PC-3 (cell line): ENCODE results near the gene PRAMEF4. TPM values are rescaled to one million over a fixed set of nuclear protein-coding genes. Genes with fewer than 3 reads are reported as not detected.
"Not testable (repeated sequence)": the region's sequence is repeated elsewhere in the genome, so short reads cannot be mapped to it uniquely, and the experiment has no call there.

Source experiments
- ATAC-seq: fragments of 200-7000 bp; cut with Tn5 transposase; 2 replicates; pipeline ENCODE4 v1.9.1; 2020; ENCODE audit warnings: mild to moderate bottlenecking, moderate library complexity
- Bru-seq: library from RNA; stranded (reverse); fragments of 400-500 nt; gene quantifications from one replicate; lab custom pipeline; 2021; lab: Mats Ljungman, UMichigan
- BruChase-seq, 2 experiments: library from RNA; stranded (reverse); fragments of 400-500 nt; gene quantifications; one replicate each; lab custom pipeline; 2021; lab: Mats Ljungman, UMichigan
- BruUV-seq: library from RNA; stranded (reverse); fragments of 400-500 nt; replicated peaks from 2 replicates; lab custom pipeline; 2021; lab: Mats Ljungman, UMichigan
- CTCF ChIA-PET: fragments of 300-600 bp; sonication (Branson Sonifier 250); formaldehyde crosslinking; loops from one replicate; lab custom pipeline; 2022; ENCODE audit warnings: antibody characterized with exemption; lab: Charles Lee
- POLR2A ChIA-PET: fragments of 300-600 bp; sonication (Branson Sonifier 250); formaldehyde crosslinking; loops from one replicate; lab custom pipeline; 2022; ENCODE audit warnings: antibody characterized with exemption; ENCODE audit not compliant: unreplicated experiment; lab: Charles Lee
- DNase-seq: peaks from one replicate; pipeline ENCODE4 v3.0.0-alpha.2; 2015
- H2AFZ ChIP-seq: fragments of 300-600 bp; sonication (generic); 2 replicates; pipeline ENCODE4 v1.6.0; 2016; ENCODE audit warnings: antibody characterized with exemption, low read length
- H3F3A ChIP-seq: fragments of 300-600 bp; sonication (generic); one replicate; pipeline ENCODE4 v1.6.0; 2017; ENCODE audit warnings: antibody characterized with exemption, low read length, control low read depth, mild to moderate bottlenecking; ENCODE audit not compliant: unreplicated experiment
- H3K27ac ChIP-seq: fragments of 300-600 bp; sonication (generic); 2 replicates; pipeline ENCODE4 v1.5.1; 2016; ENCODE audit warnings: mild to moderate bottlenecking, low read length
- H3K27me3 ChIP-seq: fragments of 300-600 bp; sonication (generic); 2 replicates; pipeline ENCODE4 v1.6.1; 2016; ENCODE audit warnings: low read length, mixed read lengths
- H3K36me3 ChIP-seq: fragments of 300-600 bp; sonication (generic); 2 replicates; pipeline ENCODE4 v1.6.1; 2016; ENCODE audit warnings: low read depth, mixed run types, low read length, mixed read lengths
- H3K4me1 ChIP-seq: fragments of 300-600 bp; sonication (generic); 2 replicates; pipeline ENCODE4 v1.5.1; 2016; ENCODE audit warnings: low read length; ENCODE audit not compliant: insufficient read depth
- H3K4me2 ChIP-seq: fragments of 300-600 bp; sonication (generic); 2 replicates; pipeline ENCODE4 v1.6.0; 2016; ENCODE audit warnings: low read length
- H3K4me3 ChIP-seq: fragments of 300-600 bp; sonication (generic); 2 replicates; pipeline ENCODE4 v1.5.1; 2016; ENCODE audit warnings: mild to moderate bottlenecking, low read length, mixed read lengths
- H3K79me2 ChIP-seq: fragments of 300-600 bp; sonication (generic); 2 replicates; pipeline ENCODE4 v1.6.1; 2017; ENCODE audit warnings: low read length, mixed read lengths
- H3K9ac ChIP-seq: fragments of 300-600 bp; sonication (generic); 2 replicates; pipeline ENCODE4 v1.6.0; 2016; ENCODE audit warnings: mild to moderate bottlenecking, low read length
- H3K9me2 ChIP-seq: fragments of 300-600 bp; sonication (generic); replicated peaks from 2 replicates; pipeline ENCODE4 v1.6.1; 2016; ENCODE audit warnings: mixed run types, low read length, mixed read lengths
- H3K9me3 ChIP-seq: fragments of 300-600 bp; sonication (generic); 2 replicates; pipeline ENCODE4 v1.6.1; 2016; ENCODE audit warnings: low read length, mixed read lengths
- H4K20me1 ChIP-seq: fragments of 300-600 bp; sonication (generic); 2 replicates; pipeline ENCODE4 v1.6.1; 2016; ENCODE audit warnings: low read length, mixed read lengths
- intact Hi-C: fragments of 100-400 bp; cut with micrococcal nuclease; formaldehyde crosslinking; loops from 2 replicates; pipeline ENCODE4 v1.9.0; 2023
- long read RNA-seq: library from polyadenylated mRNA; unstranded; transcript quantifications from one replicate; pipeline ENCODE4 v2.0.0, GENCODE V29; 2021; ENCODE audit not compliant: unreplicated experiment
- total RNA-seq: library from RNA; depleted of rRNA; stranded (reverse); fragments of >200 nt; gene quantifications from 2 replicates; pipeline ENCODE4 v1.2.3, GENCODE V29; 2014; rRNA removed

PRAMEF4 gene
- total RNA-seq, result not detected in 2 replicates
- Bru-seq, nascent RNA, result not detected
- BruChase-seq, experiment 1, labeled RNA remaining after a 6-hour chase, result not detected
- not detected for BruChase-seq, experiment 2, labeled RNA remaining after a 2-hour chase
- long read RNA-seq, result 0 reads

- H4K20me1 ChIP-seq, POLR2A ChIA-PET, intact Hi-C loops, H3K9ac ChIP-seq, H3K4me3 ChIP-seq, H2AFZ ChIP-seq, H3K9me3 ChIP-seq, H3K4me1 ChIP-seq, DNase-seq, BruUV-seq, H3K36me3 ChIP-seq, H3K4me2 ChIP-seq, H3K79me2 ChIP-seq, CTCF ChIA-PET, H3K27me3 ChIP-seq, H3F3A ChIP-seq, ATAC-seq, H3K27ac ChIP-seq, H3K9me2 ChIP-seq: not testable (repeated sequence)
Measured at GRCh38 chr1:12886101-12886500, at the start of gene PRAMEF4. TSS of gene PRAMEF4 (minus strand) at chr1:12886201. CDS start at chr1:12883394, 2,807 bp downstream.

GRCh38 chr1:12924368-12924767 is 38.4 kb upstream of the PRAMEF4 start:
- ATAC-seq, result peak; percentile 59; the same call in 1 of the 2 replicates
- BruUV-seq, H3K9ac ChIP-seq, H4K20me1 ChIP-seq, intact Hi-C loops, H3K4me3 ChIP-seq, POLR2A ChIA-PET, H3K9me3 ChIP-seq, H2AFZ ChIP-seq, H3F3A ChIP-seq, H3K36me3 ChIP-seq, CTCF ChIA-PET, H3K79me2 ChIP-seq, H3K9me2 ChIP-seq, DNase-seq, H3K4me1 ChIP-seq, H3K4me2 ChIP-seq, H3K27me3 ChIP-seq, H3K27ac ChIP-seq: not testable (repeated sequence)

- DNase-seq, result peak; percentile 2
- ATAC-seq, CTCF ChIA-PET: not testable (repeated sequence)
Measured at GRCh38 chr1:12921749-12922148, 35.7 kb upstream of the PRAMEF4 start.

GRCh38 chr1:12916310-12916709 is 30.3 kb upstream of the PRAMEF4 start, which contains the start of gene PRAMEF7:
TSS of gene PRAMEF7 (plus strand) at chr1:12916610. CDS start at chr1:12917693, 1,083 bp downstream.
- not testable (repeated sequence) for BruUV-seq, DNase-seq, H3K9ac ChIP-seq

More at GRCh38 chr1:12921749-12922148, 35.7 kb upstream of the PRAMEF4 start:
- H3K4me1 ChIP-seq, intact Hi-C loops, H2AFZ ChIP-seq, H3K9ac ChIP-seq, H3K9me3 ChIP-seq, H3K4me2 ChIP-seq, BruUV-seq, H4K20me1 ChIP-seq, H3K4me3 ChIP-seq, H3K36me3 ChIP-seq, H3K79me2 ChIP-seq, H3K27me3 ChIP-seq, POLR2A ChIA-PET, H3F3A ChIP-seq, H3K27ac ChIP-seq, H3K9me2 ChIP-seq: not testable (repeated sequence)

GRCh38 chr1:12903793-12904572 is 18.0 kb upstream of the PRAMEF4 start:
- H3K27ac ChIP-seq, result not testable (repeated sequence)

More at GRCh38 chr1:12916310-12916709, 30.3 kb upstream of the PRAMEF4 start, which contains the start of gene PRAMEF7:
- H3K4me2 ChIP-seq, CTCF ChIA-PET, POLR2A ChIA-PET, H4K20me1 ChIP-seq, H3K27ac ChIP-seq, H3K36me3 ChIP-seq, H3K4me3 ChIP-seq, H3K9me3 ChIP-seq, H3F3A ChIP-seq, H3K79me2 ChIP-seq, intact Hi-C loops, H3K9me2 ChIP-seq, H3K4me1 ChIP-seq, H2AFZ ChIP-seq, ATAC-seq, H3K27me3 ChIP-seq: not testable (repeated sequence)

GRCh38 chr1:12899186-12899585 is 13.2 kb upstream of the PRAMEF4 start:
- H3K9me3 ChIP-seq, BruUV-seq, ATAC-seq, DNase-seq, H4K20me1 ChIP-seq, H3K79me2 ChIP-seq, intact Hi-C loops, H3K9ac ChIP-seq, H3K4me3 ChIP-seq, H3K4me2 ChIP-seq, H3K36me3 ChIP-seq, H3K27me3 ChIP-seq, H2AFZ ChIP-seq, H3K27ac ChIP-seq, H3K9me2 ChIP-seq, H3F3A ChIP-seq, CTCF ChIA-PET, H3K4me1 ChIP-seq, POLR2A ChIA-PET: not testable (repeated sequence)

More at GRCh38 chr1:12903793-12904572, 18.0 kb upstream of the PRAMEF4 start:
- H3K9me3 ChIP-seq, BruUV-seq, H3K4me2 ChIP-seq, H3K9ac ChIP-seq, H4K20me1 ChIP-seq, H3K36me3 ChIP-seq, H3K4me3 ChIP-seq, POLR2A ChIA-PET, H3F3A ChIP-seq, H3K4me1 ChIP-seq, ATAC-seq, DNase-seq, CTCF ChIA-PET, H3K79me2 ChIP-seq, intact Hi-C loops, H3K27me3 ChIP-seq, H3K9me2 ChIP-seq, H2AFZ ChIP-seq: not testable (repeated sequence)
